IMR-90 (cell line): ENCODE data around the gene ATG7. TPM values are rescaled to one million over a fixed set of nuclear protein-coding genes. Genes with fewer than 3 reads are reported as not detected.

Experiments used
- ATAC-seq: fragments of 200-7000 bp; cut with Tn5 transposase; 2 replicates; pipeline ENCODE4 v1.9.1; 2020; ENCODE audit warnings: low read depth, mild to moderate bottlenecking, moderate library complexity
- BruUV-seq: library from RNA; stranded (reverse); fragments of 400-500 nt; replicated peaks from 2 replicates; lab custom pipeline; 2021; lab: Mats Ljungman, UMichigan
- CTCF ChIA-PET: fragments of 300-600 bp; formaldehyde crosslinking; extraction: SDS; loops from one replicate; lab custom pipeline; 2021; ENCODE audit warnings: antibody characterized with exemption; lab: Yijun Ruan, JAX
- POLR2A ChIA-PET: fragments of 300-600 bp; sonication (Branson Sonifier 250); formaldehyde crosslinking; loops from one replicate; lab custom pipeline; 2022; ENCODE audit warnings: antibody characterized with exemption; ENCODE audit not compliant: unreplicated experiment; lab: Charles Lee
- DNase-seq: peaks from one replicate; pipeline ENCODE4 v3.0.0; 2013
- H2AFZ ChIP-seq: replicated peaks from 2 replicates; pipeline ENCODE3; 2013; ENCODE audit warnings: low read length, mild to moderate bottlenecking; ENCODE audit not compliant: poor library complexity
- H2AK5ac ChIP-seq: 2 replicates; pipeline ENCODE4 v1.6.1; 2013; ENCODE audit warnings: low read depth, low read length, inconsistent platforms
- H2AK9ac ChIP-seq: replicated peaks from 2 replicates; pipeline ENCODE3; 2013; ENCODE audit warnings: mild to moderate bottlenecking, low read depth, low read length, moderate library complexity; ENCODE audit not compliant: poor library complexity
- H2BK120ac ChIP-seq: 2 replicates; pipeline ENCODE4 v1.6.1; 2013; ENCODE audit warnings: low read depth, low read length, inconsistent platforms
- H2BK15ac ChIP-seq: 3 replicates; pipeline ENCODE4 v1.6.1; 2013; ENCODE audit warnings: low read depth, low read length, inconsistent platforms
- H2BK20ac ChIP-seq: 2 replicates; pipeline ENCODE4 v1.6.1; 2013; ENCODE audit warnings: low read depth, mild to moderate bottlenecking, inconsistent platforms, low read length, moderate library complexity
- H2BK5ac ChIP-seq: 2 replicates; pipeline ENCODE4 v1.6.1; 2013; ENCODE audit warnings: mild to moderate bottlenecking, low read depth, low read length, inconsistent platforms; ENCODE audit not compliant: poor library complexity, severe bottlenecking
- H3K14ac ChIP-seq: replicated peaks from 2 replicates; pipeline ENCODE4 v1.6.1; 2013; ENCODE audit warnings: low read depth, low read length, inconsistent platforms
- H3K18ac ChIP-seq: 2 replicates; pipeline ENCODE4 v1.6.1; 2013; ENCODE audit warnings: low read depth, low read length, control low read depth
- H3K23ac ChIP-seq: 2 replicates; pipeline ENCODE4 v1.6.1; 2013; ENCODE audit warnings: low read depth, low read length, inconsistent platforms
- H3K27ac ChIP-seq: 2 replicates; pipeline ENCODE4 v1.5.1; 2013; ENCODE audit warnings: mild to moderate bottlenecking, control low read depth, low read length; ENCODE audit not compliant: insufficient read depth
- H3K27me3 ChIP-seq: 2 replicates; pipeline ENCODE4 v1.6.1; 2013; ENCODE audit warnings: low read length; ENCODE audit not compliant: control insufficient read depth, insufficient read depth
- H3K36me3 ChIP-seq: 2 replicates; pipeline ENCODE4 v1.6.1; 2013; ENCODE audit warnings: low read length, mixed read lengths; ENCODE audit not compliant: control insufficient read depth, insufficient read depth
- H3K4ac ChIP-seq: 2 replicates; pipeline ENCODE4 v1.6.1; 2013; ENCODE audit warnings: low read depth, low read length, inconsistent platforms
- H3K4me1 ChIP-seq: 2 replicates; pipeline ENCODE4 v1.6.1; 2013; ENCODE audit warnings: low read length, mixed read lengths; ENCODE audit not compliant: control insufficient read depth, insufficient read depth
- H3K4me2 ChIP-seq: 2 replicates; pipeline ENCODE4 v1.6.1; 2013; ENCODE audit warnings: low read depth, mild to moderate bottlenecking, control low read depth, low read length, moderate library complexity
- H3K4me3 ChIP-seq: 2 replicates; pipeline ENCODE4 v1.5.1; 2013; ENCODE audit warnings: low read depth, mild to moderate bottlenecking, control low read depth, low read length, moderate library complexity; ENCODE audit not compliant: insufficient read depth
- H3K56ac ChIP-seq: 2 replicates; pipeline ENCODE4 v1.6.1; 2013; ENCODE audit warnings: low read length, inconsistent platforms; ENCODE audit not compliant: insufficient read depth; ENCODE audit errors: extremely low read depth
- H3K79me1 ChIP-seq, 2 experiments: 2 replicates each; pipeline ENCODE4 v1.6.1; 2013; ENCODE audit warnings: low read length in 2 of 2, inconsistent platforms in 1 of 2, low read depth in 1 of 2
- H3K9ac ChIP-seq: 2 replicates; pipeline ENCODE4 v1.6.1; 2013; ENCODE audit warnings: low read depth, low read length, control low read depth
- H3K9me1 ChIP-seq: 2 replicates; pipeline ENCODE4 v1.6.1; 2013; ENCODE audit warnings: low read length, inconsistent platforms; ENCODE audit not compliant: insufficient read depth
- H3K9me3 ChIP-seq: 2 replicates; pipeline ENCODE4 v1.6.1; 2013; ENCODE audit warnings: low read length; ENCODE audit not compliant: control insufficient read depth, insufficient read depth
- H4K20me1 ChIP-seq: 2 replicates; pipeline ENCODE4 v1.6.1; 2013; ENCODE audit warnings: low read length, inconsistent platforms; ENCODE audit not compliant: insufficient read depth
- H4K5ac ChIP-seq: 2 replicates; pipeline ENCODE4 v1.6.1; 2013; ENCODE audit warnings: mild to moderate bottlenecking, low read depth, low read length, control low read depth
- H4K8ac ChIP-seq, 2 experiments: 2 replicates each; pipeline ENCODE4 v1.6.1; 2013; ENCODE audit warnings: low read depth in 2 of 2, low read length in 2 of 2, control low read depth in 1 of 2, inconsistent platforms in 1 of 2
- H4K91ac ChIP-seq: 2 replicates; pipeline ENCODE4 v1.6.1; 2013; ENCODE audit warnings: low read depth, low read length, inconsistent platforms; ENCODE audit not compliant: insufficient read depth
- BHLHE40 ChIP-seq: fragments of 150-350 bp; IDR thresholded peaks from 2 replicates; pipeline ENCODE4 v1.6.1; 2016; ENCODE audit warnings: mild to moderate bottlenecking, low read depth, low read length
- CEBPB ChIP-seq: IDR thresholded peaks from 2 replicates; pipeline ENCODE4 v1.6.1; 2012; ENCODE audit warnings: low read depth, low read length, improper control_type of control experiment
- CHD1 ChIP-seq: IDR thresholded peaks from 2 replicates; pipeline ENCODE4 v1.6.1; 2012; ENCODE audit warnings: low read depth, low read length, improper control_type of control experiment
- CTCF ChIP-seq: conservative IDR thresholded peaks from 2 replicates; pipeline ENCODE4 v1.5.1; 2012; ENCODE audit warnings: mild to moderate bottlenecking, low read depth, low read length, improper control_type of control experiment
- ELK1 ChIP-seq: fragments of 150-350 bp; IDR thresholded peaks from 2 replicates; pipeline ENCODE4 v1.6.1; 2016; ENCODE audit warnings: low read depth, mild to moderate bottlenecking, low read length, moderate library complexity, borderline replicate concordance
- FOS ChIP-seq: fragments of 150-350 bp; IDR thresholded peaks from 2 replicates; pipeline ENCODE4 v1.6.1; 2016; ENCODE audit warnings: low read depth, low read length
- MAZ ChIP-seq: IDR thresholded peaks from 2 replicates; pipeline ENCODE4 v1.6.1; 2012; ENCODE audit warnings: low read depth, mild to moderate bottlenecking, low read length, improper control_type of control experiment, moderate library complexity, borderline replicate concordance
- NFE2L2 ChIP-seq: fragments of 150-350 bp; IDR thresholded peaks from 2 replicates; pipeline ENCODE4 v1.6.1; 2016; ENCODE audit warnings: low read depth, mild to moderate bottlenecking, low read length
- POLR2A ChIP-seq: IDR thresholded peaks from 2 replicates; pipeline ENCODE4 v1.6.1; 2012; ENCODE audit warnings: mild to moderate bottlenecking, low read depth, low read length
- RAD21 ChIP-seq: IDR thresholded peaks from 2 replicates; pipeline ENCODE4 v1.6.1; 2012; ENCODE audit warnings: low read length, improper control_type of control experiment
- RCOR1 ChIP-seq: IDR thresholded peaks from 2 replicates; pipeline ENCODE4 v1.6.1; 2012; ENCODE audit warnings: mild to moderate bottlenecking, low read length, improper control_type of control experiment; ENCODE audit not compliant: insufficient replicate concordance
- RFX5 ChIP-seq: IDR thresholded peaks from 2 replicates; pipeline ENCODE4 v1.8.0; 2012; ENCODE audit warnings: low read depth, mild to moderate bottlenecking, low read length, moderate library complexity
- SMC3 ChIP-seq: fragments of 150-350 bp; IDR thresholded peaks from 2 replicates; pipeline ENCODE4 v1.6.1; 2016; ENCODE audit warnings: low read depth, mild to moderate bottlenecking, antibody characterized with exemption, low read length, moderate library complexity
- WGBS, 2 experiments: methylation state at CpG; one replicate each; pipeline versions ENCODE4 v1.1.5 to v1.1.7; 2013; ENCODE audit warnings: missing lambda C conversion rate in 2 of 2; ENCODE audit not compliant: insufficient read length in 1 of 2; ENCODE audit errors: extremely low coverage in 2 of 2; 5-methylcytosine and 5-hydroxymethylcytosine counted together
- dilution Hi-C: fragments of 300-500 bp; cut with HindIII; formaldehyde crosslinking; loops from one replicate; pipeline ENCODE4 v1.14.3; 2018; ENCODE audit warnings: low sequenced_read_pairs; ENCODE audit not compliant: unreplicated experiment
- in situ Hi-C: fragments of 300-500 bp; cut with MboI; formaldehyde crosslinking; loops from 3 replicates; pipeline ENCODE4 v1.14.3; 2019; ENCODE audit warnings: low sequenced_read_pairs, inconsistent platforms, mixed read lengths
- intact Hi-C: fragments of 100-400 bp; cut with micrococcal nuclease; formaldehyde crosslinking; loops from 2 replicates; pipeline ENCODE4 v1.10.0; 2022
- polyA plus RNA-seq, 3 experiments: library from polyadenylated mRNA; depleted of rRNA; stranded (reverse); fragments of >200 nt; gene quantifications; 2 replicates each; pipeline ENCODE4 v1.2.3, GENCODE V29; 2012; ENCODE audit warnings: low replicate concordance in 1 of 3
- total RNA-seq: library from RNA; depleted of rRNA; stranded (reverse); fragments of >200 nt; gene quantifications from 2 replicates; pipeline ENCODE4 v1.2.3, GENCODE V29; 2012
- TF ChIP-seq, protein P1 (sequence below): fragments of 150-350 bp; IDR thresholded peaks from 2 replicates; pipeline ENCODE4 v1.6.1; 2017; ENCODE audit warnings: mild to moderate bottlenecking, antibody characterized with exemption, low read length, low read depth

The ATG7 gene
- total and polyA plus RNA-seq, 2 of the 4 experiments (the other 2 are of a cell fraction) = 15.6 to 51.4 TPM

DNA sequence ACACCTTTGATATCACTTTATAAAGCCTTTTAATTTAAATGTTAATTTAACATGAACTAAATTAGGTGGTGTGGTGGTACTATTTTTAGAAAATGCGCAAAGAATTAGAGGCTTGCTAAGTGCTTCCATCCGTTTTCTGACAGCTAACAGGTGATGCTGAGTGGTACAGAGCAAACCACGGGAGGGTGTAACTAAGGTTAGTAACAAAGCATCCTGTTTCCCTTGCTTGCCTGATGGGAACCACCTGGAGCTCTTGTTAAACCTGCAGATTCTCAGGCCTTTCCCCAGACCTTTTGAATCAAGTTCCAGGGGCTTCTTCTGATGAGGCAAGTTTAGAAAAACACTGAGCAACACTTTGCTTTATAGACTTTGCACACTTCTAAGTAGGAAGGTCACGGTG lies 101.0 kb downstream of the ATG7 start:
- H3K4ac ChIP-seq = no peak overlapping the region
- H4K8ac ChIP-seq = no peak overlapping the region
- H4K5ac ChIP-seq = no peak overlapping the region
- BruUV-seq = no TSS peak
- ATAC-seq = no peak
- H3K4me2 ChIP-seq = no peak overlapping the region
- no peak overlapping the region for H3K9ac ChIP-seq
- intact Hi-C loops (no loop called here), in situ Hi-C loops (loop anchor here (10.0 kb wide), 1 partner anchor 462 kb away; no protein-coding TSS in a partner anchor), dilution Hi-C loops (no loop called here)
- no peak overlapping the region for H3K27ac ChIP-seq
- no peak overlapping the region for H2AK9ac ChIP-seq
- H4K20me1 ChIP-seq = no peaks in the 10 kb centered on the region
- no peak overlapping the region for H3K23ac ChIP-seq
- no peak overlapping the region for H3K18ac ChIP-seq
- POLR2A ChIA-PET = no interaction called here
- no peak for DNase-seq
- H2BK20ac ChIP-seq = no peak overlapping the region
- no peak overlapping the region for H3K4me3 ChIP-seq
- H2BK120ac ChIP-seq = no peak overlapping the region
- no peak overlapping the region for H3K56ac ChIP-seq
- no peak overlapping the region for H2AFZ ChIP-seq
- no peak overlapping the region for H3K14ac ChIP-seq
- no peak overlapping the region for H2BK5ac ChIP-seq
- no peak for TF ChIP-seq NFE2L2
- no peak for TF ChIP-seq BHLHE40
- TF ChIP-seq, protein P1, sequence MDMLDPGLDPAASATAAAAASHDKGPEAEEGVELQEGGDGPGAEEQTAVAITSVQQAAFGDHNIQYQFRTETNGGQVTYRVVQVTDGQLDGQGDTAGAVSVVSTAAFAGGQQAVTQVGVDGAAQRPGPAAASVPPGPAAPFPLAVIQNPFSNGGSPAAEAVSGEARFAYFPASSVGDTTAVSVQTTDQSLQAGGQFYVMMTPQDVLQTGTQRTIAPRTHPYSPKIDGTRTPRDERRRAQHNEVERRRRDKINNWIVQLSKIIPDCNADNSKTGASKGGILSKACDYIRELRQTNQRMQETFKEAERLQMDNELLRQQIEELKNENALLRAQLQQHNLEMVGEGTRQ = no peak
- TF ChIP-seq POLR2A = no peak
- no peak for TF ChIP-seq CHD1
- TF ChIP-seq ELK1 = no peak
- TF ChIP-seq RAD21 = no peak
- TF ChIP-seq FOS = no peak
- TF ChIP-seq CTCF = no peak
- TF ChIP-seq RFX5 = no peak
- TF ChIP-seq RCOR1 = no peak
- no peak for TF ChIP-seq SMC3
- TF ChIP-seq CEBPB = no peak
- TF ChIP-seq MAZ = no peak
- no peaks in the 10 kb centered on the region for H3K27me3 ChIP-seq
- CTCF ChIA-PET = interaction anchor here (0.9 kb wide), 1 partner anchor 136 kb away, joined by 3 read pairs; no protein-coding TSS in a partner anchor
- H3K36me3 ChIP-seq = peaks cover 3% of the 10 kb centered on the region
- no peaks in the 10 kb centered on the region; the same call in 1 of the 2 replicates for H3K9me1 ChIP-seq
- WGBS, 2 experiments = 50% methylated on average over 1 of the region's 4 CpGs; no CpG with 5 or more reads in 1 of the 2 experiments
- H3K9me3 ChIP-seq = no peaks in the 10 kb centered on the region
- H3K4me1 ChIP-seq = no peaks in the 10 kb centered on the region
- no peak overlapping the region for H4K91ac ChIP-seq
- H2AK5ac ChIP-seq = no peak overlapping the region
- no peak overlapping the region for H2BK15ac ChIP-seq
- no peaks in the 10 kb centered on the region for H3K79me1 ChIP-seq
